H9 (cell line): ENCODE measurements around the gene DYNC1H1. TPM values are rescaled to one million over a fixed set of nuclear protein-coding genes. Genes with fewer than 3 reads are reported as not detected.

Source experiments
- DNase-seq: peaks from one replicate; pipeline ENCODE4 v3.0.0-alpha.2; 2017
- H2AFZ ChIP-seq: one replicate; pipeline ENCODE4 v1.6.1; 2013; ENCODE audit warnings: mild to moderate bottlenecking, low read length, control low read depth, moderate library complexity
- H2AK5ac ChIP-seq: 2 replicates; pipeline ENCODE4 v1.6.1; 2013; ENCODE audit warnings: low read length, control low read depth, mixed read lengths; ENCODE audit not compliant: insufficient read length
- H2BK120ac ChIP-seq: one replicate; pipeline ENCODE4 v1.6.1; 2013; ENCODE audit warnings: low read depth, mild to moderate bottlenecking, low read length, control low read depth, inconsistent platforms; ENCODE audit not compliant: poor library complexity, severe bottlenecking
- H2BK12ac ChIP-seq: 2 replicates; pipeline ENCODE4 v1.6.1; 2013; ENCODE audit warnings: low read length, control low read depth, mixed read lengths, low read depth; ENCODE audit not compliant: insufficient read length
- H2BK15ac ChIP-seq: 2 replicates; pipeline ENCODE4 v1.6.1; 2013; ENCODE audit warnings: low read depth, low read length, control low read depth
- H2BK20ac ChIP-seq: one replicate; pipeline ENCODE4 v1.6.1; 2013; ENCODE audit warnings: low read depth, mild to moderate bottlenecking, low read length, control low read depth, inconsistent platforms; ENCODE audit not compliant: poor library complexity, severe bottlenecking
- H2BK5ac ChIP-seq: 2 replicates; pipeline ENCODE4 v1.6.1; 2013; ENCODE audit warnings: low read length, control low read depth, mixed read lengths; ENCODE audit not compliant: insufficient read length
- H3K14ac ChIP-seq: 2 replicates; pipeline ENCODE4 v1.6.1; 2013; ENCODE audit warnings: low read length, control low read depth; ENCODE audit not compliant: insufficient read depth
- H3K18ac ChIP-seq: 2 replicates; pipeline ENCODE4 v1.6.1; 2013; ENCODE audit warnings: low read depth, mild to moderate bottlenecking, mixed read lengths, low read length, control low read depth; ENCODE audit not compliant: insufficient read length
- H3K23ac ChIP-seq: 2 replicates; pipeline ENCODE4 v1.6.1; 2013; ENCODE audit warnings: low read length, control low read depth, mixed read lengths, low read depth; ENCODE audit not compliant: insufficient read length
- H3K23me2 ChIP-seq: 2 replicates; pipeline ENCODE4 v1.6.1; 2013; ENCODE audit warnings: low read depth, mild to moderate bottlenecking, mixed read lengths, low read length, control low read depth; ENCODE audit not compliant: insufficient read length, poor library complexity, severe bottlenecking
- H3K27ac ChIP-seq: 2 replicates; pipeline ENCODE4 v1.5.1; 2013; ENCODE audit warnings: low read length, control low read depth, mixed read lengths, low read depth; ENCODE audit not compliant: insufficient read length
- H3K27me3 ChIP-seq: 2 replicates; pipeline ENCODE4 v1.6.1; 2013; ENCODE audit warnings: low read length, control low read depth, inconsistent platforms; ENCODE audit not compliant: insufficient read depth
- H3K4ac ChIP-seq: 2 replicates; pipeline ENCODE4 v1.6.1; 2013; ENCODE audit warnings: low read depth, mild to moderate bottlenecking, control low read depth, inconsistent platforms, low read length, moderate library complexity
- H3K4me1 ChIP-seq: 2 replicates; pipeline ENCODE4 v1.6.1; 2013; ENCODE audit warnings: low read length, control low read depth, inconsistent platforms; ENCODE audit not compliant: insufficient read depth
- H3K4me2 ChIP-seq: 2 replicates; pipeline ENCODE4 v1.6.1; 2013; ENCODE audit warnings: low read length, control low read depth, mixed read lengths; ENCODE audit not compliant: insufficient read length, insufficient read depth
- H3K56ac ChIP-seq: 2 replicates; pipeline ENCODE4 v1.6.1; 2013; ENCODE audit warnings: low read depth, mild to moderate bottlenecking, mixed read lengths, low read length, control low read depth; ENCODE audit not compliant: insufficient read length
- H3K79me1 ChIP-seq: 2 replicates; pipeline ENCODE4 v1.6.1; 2013; ENCODE audit warnings: low read depth, mild to moderate bottlenecking, moderate library complexity, low read length, control low read depth, inconsistent platforms; ENCODE audit not compliant: insufficient read depth, poor library complexity, severe bottlenecking
- H3K79me2 ChIP-seq: 2 replicates; pipeline ENCODE4 v1.6.1; 2013; ENCODE audit warnings: low read length, control low read depth, inconsistent platforms; ENCODE audit not compliant: insufficient read depth
- H3K9ac ChIP-seq: 2 replicates; pipeline ENCODE4 v1.6.1; 2013; ENCODE audit warnings: low read length, control low read depth, mixed read lengths; ENCODE audit not compliant: insufficient read length; ENCODE audit errors: extremely low read depth
- H3K9me3 ChIP-seq: one replicate; pipeline ENCODE4 v1.6.1; 2013; ENCODE audit warnings: low read depth, low read length, inconsistent platforms; ENCODE audit not compliant: control insufficient read depth
- H3T11ph ChIP-seq: one replicate; pipeline ENCODE4 v1.6.1; 2013; ENCODE audit warnings: mild to moderate bottlenecking, low read length, control low read depth, inconsistent platforms
- H4K20me1 ChIP-seq: one replicate; pipeline ENCODE4 v1.6.1; 2013; ENCODE audit not compliant: control insufficient read depth, insufficient read length, insufficient read depth
- H4K5ac ChIP-seq: 2 replicates; pipeline ENCODE4 v1.6.1; 2013; ENCODE audit warnings: low read depth, mild to moderate bottlenecking, mixed read lengths, low read length, control low read depth; ENCODE audit not compliant: insufficient read length
- H4K8ac ChIP-seq: replicated peaks from 2 replicates; pipeline ENCODE4 v1.6.1; 2013; ENCODE audit warnings: low read length, control low read depth, mixed read lengths, low read depth; ENCODE audit not compliant: insufficient read length
- H4K91ac ChIP-seq: 2 replicates; pipeline ENCODE4 v1.6.1; 2013; ENCODE audit warnings: low read depth, mild to moderate bottlenecking, moderate library complexity, mixed read lengths, low read length, control low read depth; ENCODE audit not compliant: insufficient read length
- H3K27ac Mint-ChIP-seq, 3 experiments: 2 replicates in 2 of 3; 3 replicates in 1 of 3; pipeline ENCODE4 v1.8.0; 2020 to 2021; ENCODE audit warnings: mixed read lengths in 3 of 3, mild to moderate bottlenecking in 1 of 3, moderate library complexity in 1 of 3
- H3K27me3 Mint-ChIP-seq: 2 replicates; pipeline ENCODE4 v1.8.0; 2021; ENCODE audit warnings: low read depth, mild to moderate bottlenecking, moderate library complexity, mixed read lengths
- H3K36me3 Mint-ChIP-seq, 3 experiments: 2 replicates in 2 of 3; 3 replicates in 1 of 3; pipeline ENCODE4 v1.8.0; 2020 to 2021; ENCODE audit warnings: low read depth in 3 of 3, mixed read lengths in 3 of 3; ENCODE audit not compliant: insufficient read depth in 1 of 3
- H3K4me1 Mint-ChIP-seq, 2 experiments: 2 replicates each; pipeline ENCODE4 v1.8.0; 2020; ENCODE audit warnings: mixed read lengths in 2 of 2
- H3K4me3 Mint-ChIP-seq, 2 experiments: 2 replicates in 1 of 2; 3 replicates in 1 of 2; pipeline ENCODE4 v1.8.0; 2020 to 2021; ENCODE audit warnings: mild to moderate bottlenecking in 2 of 2, mixed read lengths in 2 of 2, moderate library complexity in 1 of 2
- H3K9me3 Mint-ChIP-seq, 2 experiments: 2 replicates in 1 of 2; 3 replicates in 1 of 2; pipeline ENCODE4 v1.8.0; 2020; ENCODE audit warnings: mild to moderate bottlenecking in 2 of 2, mixed read lengths in 2 of 2, moderate library complexity in 1 of 2
- CTCF ChIP-seq: fragments of 200-600 bp; sonication (generic); conservative IDR thresholded peaks from 3 replicates; pipeline ENCODE4 v1.8.0; 2021; ENCODE audit warnings: antibody characterized with exemption, mild to moderate bottlenecking
- WGBS: extraction: QIAGEN DNeasy Blood & Tissue Kit; methylation state at CpG from one replicate; pipeline ENCODE4 v1.1.7; 2013; ENCODE audit warnings: missing lambda C conversion rate, low lambda C conversion rate, mixed read lengths; ENCODE audit not compliant: insufficient read length; ENCODE audit errors: extremely low coverage; 5-methylcytosine and 5-hydroxymethylcytosine counted together
- total RNA-seq: library from RNA; stranded (reverse); gene quantifications from 2 replicates; pipeline ENCODE4 v1.2.1, GENCODE V29; 2021

DYNC1H1 gene
- total RNA-seq, 1 experiment from 2014 or later: 359 TPM

- no peak overlapping the region for H2BK5ac ChIP-seq
- H3K36me3 Mint-ChIP-seq: peaks cover 12 to 24% (median 19%) of the 10 kb centered on the region in 3 experiments
- peaks cover 4% of the 10 kb centered on the region for H3K79me1 ChIP-seq
- no peak for TF ChIP-seq CTCF
- no peak overlapping the region for H4K5ac ChIP-seq
- no CpG with 5 or more reads among the region's 2 CpGs for WGBS
- no peak overlapping the region for H4K91ac ChIP-seq
- H3K14ac ChIP-seq: no peak overlapping the region
- H3K9me3 Mint-ChIP-seq: no peaks in the 10 kb centered on the region
- no peak overlapping the region for H2AK5ac ChIP-seq
- no peaks in the 10 kb centered on the region for H4K20me1 ChIP-seq
- H2BK15ac ChIP-seq: no peak overlapping the region
- H3K4me1 ChIP-seq: no peaks in the 10 kb centered on the region; the same call in 1 of the 2 replicates
- no peak overlapping the region for H3K18ac ChIP-seq
- no peak overlapping the region for H3K56ac ChIP-seq
- H3K27me3 Mint-ChIP-seq: peaks cover 23% of the 10 kb centered on the region
- no peak overlapping the region for H3K23ac ChIP-seq
- H3K79me2 ChIP-seq: peaks cover 33% of the 10 kb centered on the region; the same call in 1 of the 2 replicates
- H3K23me2 ChIP-seq: peaks cover 14% of the 10 kb centered on the region
- no peak overlapping the region for H2BK120ac ChIP-seq
- H3K27ac ChIP-seq: no peak overlapping the region
- H3K27me3 ChIP-seq: peaks cover 2% of the 10 kb centered on the region; the same call in 1 of the 2 replicates
- no peak overlapping the region for H2BK12ac ChIP-seq
- H3K4me3 Mint-ChIP-seq: peak overlapping the region; percentile 22 to 47; a peak in 2 of 5 replicates
- no peak overlapping the region for H4K8ac ChIP-seq
- H3K27ac Mint-ChIP-seq: 0 out of 7 replicates have a peak overlapping the region, but pooled peaks of 1 of the 3 experiments have one; percentile 55
- H3K9ac ChIP-seq: no peak overlapping the region
- no peak overlapping the region for H3K4ac ChIP-seq
- H2BK20ac ChIP-seq: no peak overlapping the region
- H3K4me2 ChIP-seq: no peak overlapping the region
- no peak for DNase-seq
- H3K4me1 Mint-ChIP-seq: peaks cover 18 to 19% of the 10 kb centered on the region in 2 experiments
- H3K9me3 ChIP-seq: no peaks in the 10 kb centered on the region
- no peak overlapping the region for H3T11ph ChIP-seq
- H2AFZ ChIP-seq: no peak overlapping the region
These were observed 2.4 kb downstream of the DYNC1H1 start for GRCh38 chr14:101966742-101967141.
